Stimulated activated CD8-positive, alpha-beta memory T cell treated with anti-CD3 and anti-CD28 coated beads, Interleukin-4, amount 100 ng/mL, for 48 hours (primary cell): ENCODE measurements around the gene LAMA4.

Experiments used
- DNase-seq: peaks from one replicate; pipeline ENCODE4 v3.0.0-alpha.2; 2020

LAMA4 gene, protein sequence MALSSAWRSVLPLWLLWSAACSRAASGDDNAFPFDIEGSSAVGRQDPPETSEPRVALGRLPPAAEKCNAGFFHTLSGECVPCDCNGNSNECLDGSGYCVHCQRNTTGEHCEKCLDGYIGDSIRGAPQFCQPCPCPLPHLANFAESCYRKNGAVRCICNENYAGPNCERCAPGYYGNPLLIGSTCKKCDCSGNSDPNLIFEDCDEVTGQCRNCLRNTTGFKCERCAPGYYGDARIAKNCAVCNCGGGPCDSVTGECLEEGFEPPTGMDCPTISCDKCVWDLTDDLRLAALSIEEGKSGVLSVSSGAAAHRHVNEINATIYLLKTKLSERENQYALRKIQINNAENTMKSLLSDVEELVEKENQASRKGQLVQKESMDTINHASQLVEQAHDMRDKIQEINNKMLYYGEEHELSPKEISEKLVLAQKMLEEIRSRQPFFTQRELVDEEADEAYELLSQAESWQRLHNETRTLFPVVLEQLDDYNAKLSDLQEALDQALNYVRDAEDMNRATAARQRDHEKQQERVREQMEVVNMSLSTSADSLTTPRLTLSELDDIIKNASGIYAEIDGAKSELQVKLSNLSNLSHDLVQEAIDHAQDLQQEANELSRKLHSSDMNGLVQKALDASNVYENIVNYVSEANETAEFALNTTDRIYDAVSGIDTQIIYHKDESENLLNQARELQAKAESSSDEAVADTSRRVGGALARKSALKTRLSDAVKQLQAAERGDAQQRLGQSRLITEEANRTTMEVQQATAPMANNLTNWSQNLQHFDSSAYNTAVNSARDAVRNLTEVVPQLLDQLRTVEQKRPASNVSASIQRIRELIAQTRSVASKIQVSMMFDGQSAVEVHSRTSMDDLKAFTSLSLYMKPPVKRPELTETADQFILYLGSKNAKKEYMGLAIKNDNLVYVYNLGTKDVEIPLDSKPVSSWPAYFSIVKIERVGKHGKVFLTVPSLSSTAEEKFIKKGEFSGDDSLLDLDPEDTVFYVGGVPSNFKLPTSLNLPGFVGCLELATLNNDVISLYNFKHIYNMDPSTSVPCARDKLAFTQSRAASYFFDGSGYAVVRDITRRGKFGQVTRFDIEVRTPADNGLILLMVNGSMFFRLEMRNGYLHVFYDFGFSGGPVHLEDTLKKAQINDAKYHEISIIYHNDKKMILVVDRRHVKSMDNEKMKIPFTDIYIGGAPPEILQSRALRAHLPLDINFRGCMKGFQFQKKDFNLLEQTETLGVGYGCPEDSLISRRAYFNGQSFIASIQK (N-terminal part only)

DNA sequence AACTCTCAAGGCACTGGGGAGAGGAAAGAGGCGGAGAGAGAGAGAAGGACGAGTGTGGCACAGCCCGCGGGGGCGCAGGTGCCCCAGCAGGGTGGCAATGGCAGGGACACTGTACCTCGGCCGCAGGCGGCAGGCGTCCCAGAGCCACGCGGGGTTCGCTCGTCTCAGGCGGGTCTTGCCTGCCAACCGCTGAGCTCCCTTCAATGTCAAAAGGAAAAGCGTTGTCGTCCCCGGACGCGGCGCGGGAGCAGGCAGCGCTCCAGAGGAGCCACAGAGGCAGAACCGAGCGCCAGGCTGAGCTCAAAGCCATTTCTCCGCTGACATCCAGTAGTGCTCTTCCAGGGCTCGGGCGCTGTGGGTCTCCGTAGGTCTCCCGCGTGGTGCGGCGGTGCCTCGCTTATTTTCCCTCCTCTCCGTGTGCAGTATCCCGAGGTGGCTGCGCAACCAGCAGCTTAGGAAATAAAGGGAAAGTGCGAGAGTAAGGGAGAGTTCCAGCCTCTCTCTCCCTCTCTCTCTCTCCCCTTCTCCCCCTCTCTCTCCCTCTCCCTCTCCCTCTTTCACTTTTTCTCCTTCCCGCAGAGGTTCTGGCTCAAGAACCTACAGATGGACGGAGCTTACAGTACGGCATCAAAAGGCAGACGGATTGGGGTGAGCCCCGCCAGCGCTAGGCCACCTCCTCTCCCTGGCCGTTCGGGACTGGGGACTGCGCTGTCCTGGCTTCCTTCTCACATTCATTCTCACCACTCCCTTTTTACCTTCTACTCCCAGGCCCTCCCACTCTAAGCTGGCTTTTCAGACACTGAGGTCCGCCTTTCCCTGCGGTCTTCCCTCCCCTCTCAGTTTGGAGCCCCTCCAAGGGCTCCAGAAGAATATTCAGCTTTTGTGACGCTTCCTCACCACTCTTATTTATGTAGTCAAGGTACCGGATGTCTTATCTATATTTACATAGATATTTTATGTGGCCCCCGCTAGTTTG, at the start of gene LAMA4:
TSS of gene LAMA4 (minus strand) at position 727 of the 976 bp plus-strand sequence. CDS start at position 310, 417 bp downstream.
- peak; percentile 34 for DNase-seq

DNA sequence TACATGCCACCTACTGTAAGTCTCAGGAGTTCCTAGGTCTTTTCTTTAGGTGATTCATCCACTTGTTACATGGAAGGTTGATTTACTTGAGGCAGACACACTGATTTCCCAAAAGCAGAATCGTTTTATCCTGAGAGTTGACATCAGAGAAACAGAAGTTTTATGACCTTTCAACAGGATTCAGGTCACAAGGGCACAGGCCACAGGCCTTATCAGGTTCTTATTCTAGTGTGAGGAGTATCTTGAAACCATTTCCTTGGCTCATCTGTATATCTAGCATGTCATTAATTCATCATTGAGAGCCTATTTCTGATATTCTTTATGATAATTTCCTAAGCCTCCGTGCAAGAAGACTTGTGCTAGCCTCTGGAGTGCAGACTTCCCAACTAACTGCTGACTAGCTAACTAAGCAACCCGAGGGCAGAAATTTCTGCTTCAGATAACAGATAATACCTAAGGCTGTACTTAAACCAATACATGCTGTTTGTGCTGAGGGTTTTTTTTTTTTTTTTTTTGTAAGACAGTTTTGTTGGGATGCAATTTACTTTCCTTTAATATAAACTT, 47.9 kb upstream of the LAMA4 start:
- DNase-seq, result no peak

DNA sequence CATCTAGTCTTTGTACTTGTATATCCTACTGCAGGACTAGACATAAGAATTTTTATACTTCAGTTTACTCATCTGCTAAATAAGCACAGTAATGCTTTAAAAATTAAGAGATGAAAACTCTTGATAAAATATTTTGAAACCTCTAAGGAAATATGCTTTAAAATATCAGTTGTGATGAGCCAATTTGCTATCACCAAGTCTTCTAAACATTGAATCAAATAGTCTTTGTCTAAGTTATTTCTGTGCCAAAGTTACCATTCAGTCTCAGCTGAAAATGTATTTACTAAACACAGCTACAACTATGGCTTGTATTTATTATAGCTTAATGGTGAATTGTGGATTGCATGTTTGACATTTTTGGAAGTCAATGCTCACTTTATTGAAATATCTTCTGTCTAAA, 46.5 kb upstream of the LAMA4 start:
- DNase-seq, result no peak

DNA sequence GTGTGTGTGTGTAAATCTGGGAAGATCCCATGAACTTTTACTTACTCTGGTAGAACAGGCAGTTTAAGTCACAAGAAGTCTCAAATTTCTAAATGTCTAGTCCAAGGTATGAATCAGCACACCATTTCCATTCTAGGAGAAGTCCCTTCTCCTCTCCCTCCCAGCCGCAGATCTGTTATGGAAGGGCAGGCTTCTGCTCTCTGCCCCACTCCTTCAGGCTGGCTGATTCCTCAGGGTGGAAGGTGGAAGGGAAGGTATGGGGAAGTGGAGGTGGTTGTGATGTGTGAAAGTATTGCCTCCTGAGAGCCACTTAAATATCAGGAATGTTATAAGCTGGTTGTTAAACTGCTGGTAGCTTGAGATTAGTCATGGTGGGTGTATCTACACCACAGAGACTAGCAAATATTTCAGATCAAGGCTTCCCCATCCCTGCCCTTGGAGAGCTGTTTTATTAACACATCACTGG, 44.5 kb upstream of the LAMA4 start:
- DNase-seq, result no peak

DNA sequence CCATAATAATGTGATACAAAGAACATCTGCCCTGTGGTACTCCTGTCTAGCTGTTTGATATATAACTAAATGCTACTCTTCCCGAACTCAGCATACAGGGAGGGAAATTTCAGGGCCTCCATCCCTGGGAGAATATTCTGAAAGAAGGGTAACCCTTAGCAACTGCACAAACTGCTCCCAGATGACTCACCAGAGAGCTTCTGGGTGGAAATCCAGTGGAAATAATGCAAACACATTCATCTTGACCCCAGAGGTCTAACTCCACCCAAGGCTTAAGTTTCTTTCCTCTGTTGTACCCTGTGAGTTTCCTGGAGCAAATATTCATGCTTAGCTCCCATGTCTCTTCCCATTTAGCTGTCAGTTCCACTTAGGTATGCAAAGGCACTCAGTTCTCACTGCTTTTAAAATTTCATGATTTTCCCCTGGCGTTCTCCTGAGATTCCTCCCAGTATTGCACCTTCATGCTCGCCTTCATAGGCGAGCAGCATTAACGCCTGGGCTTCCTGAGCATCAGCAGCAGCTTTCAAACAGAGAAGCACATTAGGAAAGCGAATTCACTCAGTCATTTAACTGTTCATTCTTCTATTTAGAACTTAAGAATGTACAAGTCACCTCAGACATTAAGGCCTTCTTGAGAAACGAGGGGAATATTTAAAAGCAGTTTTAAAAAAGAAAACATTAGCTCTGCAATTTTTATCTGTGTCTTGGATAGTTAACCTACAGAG, 43.8 kb upstream of the LAMA4 start:
- DNase-seq, result no peak

DNA sequence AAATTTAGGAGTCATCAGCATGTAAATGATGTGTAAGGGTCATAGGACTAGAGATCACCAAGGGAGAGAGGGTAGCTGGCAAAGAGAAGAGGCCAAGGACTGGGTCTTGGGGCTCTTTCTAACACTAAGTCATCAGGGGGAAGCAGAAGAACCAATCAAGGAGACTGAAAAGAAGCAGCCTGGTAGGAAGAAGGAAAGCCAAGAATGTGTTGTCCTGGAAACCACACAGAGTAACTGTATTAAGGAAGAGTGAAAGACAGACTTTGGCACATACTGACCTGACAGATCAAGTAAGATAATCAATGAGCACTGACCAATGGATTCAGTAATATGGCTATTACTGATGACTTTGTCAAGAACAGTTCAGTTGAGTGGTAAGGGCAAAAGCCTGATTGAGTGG, 42.3 kb upstream of the LAMA4 start:
- DNase-seq, result no peak

DNA sequence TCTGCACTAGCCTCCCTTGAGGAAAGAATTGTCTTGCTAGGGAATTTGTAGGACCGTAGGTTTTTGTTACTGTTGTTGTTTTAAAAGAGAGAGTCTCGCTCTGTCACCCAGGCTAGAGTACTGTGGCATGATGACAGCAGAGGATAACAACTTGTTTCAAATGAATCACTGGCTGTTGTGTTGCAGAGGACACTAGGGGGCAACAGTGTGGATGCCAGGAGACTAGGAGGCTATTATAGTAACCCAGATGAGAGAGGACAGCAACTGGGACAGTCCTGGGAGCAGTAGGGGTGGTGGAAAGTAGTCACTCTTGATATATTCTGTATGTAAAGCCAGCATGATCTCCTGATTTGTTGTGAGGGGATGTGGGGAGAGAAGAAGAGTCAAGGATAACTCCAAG, 41.8 kb upstream of the LAMA4 start:
- no peak for DNase-seq

DNA sequence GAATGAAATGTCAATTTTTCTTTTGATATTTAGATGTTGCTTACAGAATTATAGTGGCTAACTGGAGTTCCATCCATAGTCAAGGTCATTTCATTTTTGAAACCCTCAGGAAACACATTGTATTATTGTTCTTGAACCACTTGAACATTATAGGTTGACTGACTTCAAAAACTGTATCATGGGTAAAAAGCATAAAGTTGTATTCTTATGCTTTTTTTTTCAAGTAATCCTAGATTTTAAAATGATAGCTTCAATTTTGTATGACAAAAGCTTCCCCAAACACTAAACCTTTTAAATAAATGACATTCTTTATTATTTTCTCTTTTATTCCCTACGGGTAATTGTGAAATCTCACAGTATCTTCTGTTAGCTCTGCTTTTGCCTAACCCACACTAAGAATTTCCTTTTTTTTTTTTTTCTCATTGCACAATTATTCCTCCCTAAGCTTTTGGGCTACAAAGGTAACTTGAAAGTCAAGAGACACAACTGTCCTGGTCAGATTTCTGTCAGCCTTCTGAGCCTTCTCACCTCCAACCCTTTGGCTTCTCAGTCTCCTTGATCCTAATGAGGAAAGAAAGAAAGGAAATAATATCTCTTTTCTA, 36.9 kb upstream of the LAMA4 start:
- DNase-seq, result no peak

DNA sequence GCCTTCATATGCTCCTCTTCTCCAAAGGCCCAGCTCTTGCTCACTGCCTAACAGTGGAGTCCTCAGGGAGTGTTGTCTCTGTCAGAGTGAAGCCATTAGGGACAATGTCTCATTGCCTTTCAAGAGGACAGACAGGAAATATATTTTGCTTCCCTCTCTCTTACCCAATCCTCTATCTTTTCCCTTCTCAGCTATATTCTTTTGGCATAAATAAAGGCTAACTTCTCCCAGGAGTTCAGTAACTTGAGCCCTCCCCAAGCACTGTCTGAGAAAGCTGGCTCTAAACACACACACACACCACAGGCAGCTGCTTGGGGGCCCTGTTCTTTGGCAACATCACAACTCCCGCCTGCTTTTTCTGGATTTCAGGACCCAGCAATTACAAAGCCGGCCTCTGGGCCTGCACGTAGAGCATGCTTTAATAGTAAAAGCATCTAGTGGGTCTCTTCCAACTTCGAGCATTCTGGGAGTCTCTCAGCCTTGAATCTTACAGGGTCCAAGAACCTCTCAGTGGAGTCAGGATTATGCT, 34.7 kb upstream of the LAMA4 start:
- no peak for DNase-seq

DNA sequence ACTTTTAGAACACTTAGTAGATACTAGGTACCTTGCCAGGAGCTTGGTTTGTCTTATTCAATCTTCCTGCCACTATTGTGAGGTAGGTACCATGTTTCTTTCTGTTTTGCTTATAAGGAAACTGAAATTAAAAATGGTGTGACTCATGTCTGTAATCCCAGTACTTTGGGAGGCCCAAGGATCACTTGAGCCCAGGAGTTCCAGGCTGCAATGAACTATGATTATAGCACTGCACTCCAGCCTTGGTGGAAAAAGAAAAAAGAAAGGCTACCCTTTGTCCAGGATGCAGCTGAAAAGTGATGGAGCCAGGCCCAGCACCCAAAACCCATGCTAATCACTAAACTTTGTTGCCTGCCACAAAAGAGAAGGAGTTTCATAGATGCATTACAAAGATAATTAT, 34.1 kb upstream of the LAMA4 start:
- DNase-seq, result no peak

DNA sequence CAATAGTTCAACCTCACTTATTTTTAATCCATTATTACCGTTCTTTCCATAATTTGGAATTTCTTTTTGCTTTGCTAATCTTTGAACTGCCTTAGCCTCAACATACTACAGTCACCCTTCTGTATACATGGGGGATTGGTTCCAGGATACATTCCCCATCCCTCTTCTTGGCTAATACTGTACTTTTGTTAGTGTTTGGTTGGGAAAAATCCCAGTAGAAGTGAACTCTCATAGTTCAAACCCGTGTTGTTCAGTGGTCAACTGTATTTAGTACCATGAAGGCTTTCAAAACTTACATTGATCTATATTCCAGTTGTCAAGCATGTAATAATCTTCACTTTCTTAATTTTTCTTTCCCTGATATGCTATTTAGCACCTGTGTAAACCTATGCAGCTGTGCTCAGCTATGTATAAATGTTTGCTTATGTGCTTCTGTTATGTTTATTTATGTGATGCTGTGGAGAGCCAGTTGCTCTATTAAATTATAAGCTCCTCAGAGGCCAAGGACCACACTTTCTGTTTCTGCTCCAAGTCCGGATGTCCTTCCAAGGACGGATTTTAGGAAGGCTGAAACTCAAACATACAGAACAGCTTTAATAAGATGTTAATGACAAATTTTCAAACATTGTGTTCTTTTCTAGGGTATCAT, 33.3 kb upstream of the LAMA4 start:
- DNase-seq, result no peak

DNA sequence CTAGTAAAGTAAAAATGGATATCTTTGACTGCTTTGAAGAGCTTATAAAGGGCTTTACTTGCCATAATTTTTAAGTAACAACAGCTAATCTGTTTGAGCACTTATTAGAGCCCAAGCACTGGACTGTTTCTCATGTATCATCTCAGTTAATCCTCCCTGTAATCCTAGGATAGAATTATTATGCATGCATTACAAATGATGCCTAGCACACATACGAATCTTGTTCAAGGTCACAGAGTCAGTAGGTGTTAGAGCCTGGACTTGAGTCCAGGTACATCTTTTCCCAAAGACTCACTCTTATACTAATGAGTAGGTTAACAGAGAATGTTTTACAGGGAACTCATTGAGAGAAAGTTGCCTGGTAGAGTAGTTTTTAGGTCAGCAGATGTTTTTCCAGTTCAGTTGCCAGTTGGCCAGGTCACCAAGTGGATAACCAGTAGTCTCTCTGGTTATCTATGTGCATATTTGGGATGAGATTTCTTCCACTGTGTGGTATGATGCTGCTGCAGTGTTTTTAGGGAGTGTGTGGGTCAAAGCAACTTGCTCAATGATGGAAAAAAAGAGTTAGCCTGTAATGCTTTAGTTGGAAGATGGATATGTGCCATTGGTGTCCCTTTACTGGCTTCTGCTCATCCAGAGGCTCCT, 32.3 kb upstream of the LAMA4 start:
- no peak for DNase-seq

DNA sequence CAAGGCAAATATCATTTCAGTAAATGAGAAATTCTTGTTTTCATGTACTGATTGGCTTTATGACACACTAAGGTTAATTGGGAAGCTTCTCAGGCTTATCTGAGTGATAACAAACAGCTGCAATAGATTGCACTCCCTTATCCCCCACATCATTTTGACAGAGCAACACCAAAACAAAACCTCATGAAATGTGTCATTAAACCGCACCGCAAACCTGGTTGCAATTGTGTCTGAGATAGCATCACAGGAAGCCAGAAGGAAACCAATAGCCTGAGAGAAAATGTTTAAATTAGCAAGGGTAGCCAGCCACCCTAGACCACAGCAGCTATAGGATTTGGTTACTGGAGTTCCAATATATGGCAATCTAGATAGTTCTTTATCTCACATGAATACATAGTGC, 31.6 kb upstream of the LAMA4 start:
- peak; percentile 70 for DNase-seq

DNA sequence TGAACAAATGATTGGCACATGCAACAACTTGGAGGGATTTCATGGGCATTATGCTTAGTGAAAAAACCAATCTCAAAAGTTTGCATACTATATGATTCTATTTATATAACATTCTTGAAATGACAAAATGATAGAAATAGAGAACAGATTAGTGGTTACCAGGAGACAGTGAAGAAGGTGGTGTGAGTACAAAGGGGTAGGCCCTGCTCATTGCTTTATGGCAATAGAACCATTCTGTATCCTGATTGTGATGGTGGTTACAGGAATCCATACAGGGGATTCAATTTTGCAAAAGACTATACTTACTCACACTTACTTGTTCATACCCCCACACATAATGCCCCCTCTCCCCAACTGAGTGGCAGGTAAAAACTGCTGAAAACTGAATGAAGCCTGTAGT, 30.2 kb upstream of the LAMA4 start:
- DNase-seq, result no peak

DNA sequence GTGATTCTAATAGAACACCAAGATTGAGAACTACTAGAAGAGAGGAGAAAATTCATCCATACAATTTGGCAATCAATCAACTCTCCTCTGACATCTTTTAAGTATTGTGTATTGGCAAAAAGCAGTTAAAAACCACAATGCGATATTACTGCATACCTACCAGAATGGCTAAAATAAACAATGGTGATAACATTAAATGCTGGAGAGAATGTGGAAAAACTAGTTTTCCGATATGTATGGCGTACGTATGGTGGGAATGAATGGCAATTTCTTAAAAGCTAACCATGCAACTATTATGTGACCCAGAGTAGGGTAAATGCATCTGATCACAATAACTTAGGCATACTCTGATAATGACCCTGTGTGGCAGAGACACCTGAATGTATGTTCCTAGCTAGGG, 29.3 kb upstream of the LAMA4 start:
- DNase-seq, result no peak

DNA sequence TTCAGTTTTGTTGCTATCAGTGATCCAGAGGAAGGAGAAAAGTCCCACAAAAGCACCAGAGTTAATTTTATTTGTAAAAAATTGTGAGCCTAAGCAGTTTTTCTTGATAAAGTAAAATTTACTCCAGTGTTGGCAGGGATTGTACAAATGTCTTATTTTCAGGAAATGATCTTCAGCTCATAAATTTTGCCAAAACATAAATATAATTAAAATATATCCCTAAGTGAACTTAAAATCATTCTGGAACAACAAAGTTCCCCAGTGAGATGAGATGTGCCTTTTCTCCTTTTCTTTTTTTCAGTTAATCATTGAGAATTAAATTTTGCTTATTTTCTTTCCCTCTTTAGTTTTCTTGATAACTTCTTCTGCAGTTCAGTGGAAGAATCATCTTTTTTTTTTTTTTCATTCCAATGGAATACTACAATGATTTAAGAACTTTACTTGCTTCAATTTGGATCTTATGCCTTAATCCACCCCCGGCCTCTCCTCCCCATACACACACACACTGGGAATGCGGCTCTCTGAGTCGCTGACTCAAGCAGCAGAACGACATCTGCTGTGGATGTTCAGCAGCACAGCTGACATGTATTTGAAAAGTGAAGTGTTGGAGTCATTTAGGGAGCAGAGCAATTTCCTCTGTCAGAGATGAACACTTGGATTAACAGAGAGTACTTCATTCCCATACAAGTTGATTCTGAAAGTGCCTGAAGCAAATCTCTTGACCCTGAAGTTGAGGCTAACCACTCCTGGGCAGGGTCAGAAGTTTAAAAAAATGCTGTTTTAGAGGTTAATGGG, 27.7 kb upstream of the LAMA4 start:
- DNase-seq, result no peak

DNA sequence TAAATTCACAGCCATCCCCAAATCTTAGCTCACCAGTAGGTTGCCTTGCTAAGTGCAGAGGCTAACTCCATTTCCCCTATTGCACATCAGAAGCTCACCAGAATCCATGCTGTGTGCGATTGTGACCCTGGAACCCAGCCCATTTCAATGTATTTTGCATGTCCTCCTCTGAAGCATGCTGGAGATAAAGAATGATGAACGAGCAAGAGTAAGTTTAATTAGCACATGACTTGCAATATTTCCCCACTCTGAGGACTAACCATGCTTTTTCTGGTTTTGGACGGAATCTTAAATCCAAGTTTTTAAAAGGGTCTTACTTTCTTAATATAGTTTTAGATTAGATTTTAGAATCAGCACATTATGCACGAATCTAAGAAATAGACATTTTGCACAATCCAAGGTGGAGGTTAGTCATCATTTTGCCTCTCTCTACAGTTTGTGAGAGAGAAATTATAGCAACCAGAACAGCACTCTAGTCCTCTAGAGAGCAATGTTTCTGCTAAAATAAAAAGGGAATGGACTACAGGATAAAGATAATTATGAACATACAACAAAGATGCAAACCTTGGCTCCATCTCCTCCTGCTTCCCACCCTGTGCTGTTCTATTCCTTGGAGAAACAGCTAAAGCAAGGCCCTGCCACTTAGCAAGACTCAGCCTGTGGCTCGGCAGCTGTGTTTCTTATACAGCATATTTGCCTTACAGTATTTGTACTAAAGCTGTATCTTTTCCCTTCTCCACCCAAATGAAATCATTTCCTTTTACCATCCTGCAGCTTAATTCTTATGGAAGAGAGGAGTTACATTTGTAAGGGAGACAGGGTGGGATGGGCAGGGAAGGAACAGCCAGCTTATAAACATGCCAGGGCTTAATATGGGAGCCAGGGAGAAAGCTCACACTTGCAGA, 24.9 kb upstream of the LAMA4 start:
- DNase-seq, result no peak
